ENCODE data around the gene LSM10. TPM values are rescaled to one million over a fixed set of nuclear protein-coding genes. Genes with fewer than 3 reads are reported as not detected.

The LSM10 gene
- total and polyA plus RNA-seq, 9 of the 15 experiments (the other 6 are each of a cell fraction or from before 2014, with no cell fraction given), result 13.2 to 146 (median 68.9) TPM

- no peak for TF ChIP-seq ZNF584 (CRISPR knock-in tag; IDR thresholded peaks at IDR 0.05; ENCODE audit: low read depth)
- no peak for TF ChIP-seq E4F1 (CRISPR knock-in tag; IDR thresholded peaks at IDR 0.05; ENCODE audit: borderline replicate concordance)
- TF ChIP-seq, protein P1, sequence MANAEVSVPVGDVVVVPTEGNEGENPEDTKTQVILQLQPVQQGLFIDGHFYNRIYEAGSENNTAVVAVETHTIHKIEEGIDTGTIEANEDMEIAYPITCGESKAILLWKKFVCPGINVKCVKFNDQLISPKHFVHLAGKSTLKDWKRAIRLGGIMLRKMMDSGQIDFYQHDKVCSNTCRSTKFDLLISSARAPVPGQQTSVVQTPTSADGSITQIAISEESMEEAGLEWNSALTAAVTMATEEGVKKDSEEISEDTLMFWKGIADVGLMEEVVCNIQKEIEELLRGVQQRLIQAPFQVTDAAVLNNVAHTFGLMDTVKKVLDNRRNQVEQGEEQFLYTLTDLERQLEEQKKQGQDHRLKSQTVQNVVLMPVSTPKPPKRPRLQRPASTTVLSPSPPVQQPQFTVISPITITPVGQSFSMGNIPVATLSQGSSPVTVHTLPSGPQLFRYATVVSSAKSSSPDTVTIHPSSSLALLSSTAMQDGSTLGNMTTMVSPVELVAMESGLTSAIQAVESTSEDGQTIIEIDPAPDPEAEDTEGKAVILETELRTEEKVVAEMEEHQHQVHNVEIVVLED (CRISPR knock-in tag; IDR thresholded peaks at IDR 0.05), result no peak
- TF ChIP-seq, protein P2, sequence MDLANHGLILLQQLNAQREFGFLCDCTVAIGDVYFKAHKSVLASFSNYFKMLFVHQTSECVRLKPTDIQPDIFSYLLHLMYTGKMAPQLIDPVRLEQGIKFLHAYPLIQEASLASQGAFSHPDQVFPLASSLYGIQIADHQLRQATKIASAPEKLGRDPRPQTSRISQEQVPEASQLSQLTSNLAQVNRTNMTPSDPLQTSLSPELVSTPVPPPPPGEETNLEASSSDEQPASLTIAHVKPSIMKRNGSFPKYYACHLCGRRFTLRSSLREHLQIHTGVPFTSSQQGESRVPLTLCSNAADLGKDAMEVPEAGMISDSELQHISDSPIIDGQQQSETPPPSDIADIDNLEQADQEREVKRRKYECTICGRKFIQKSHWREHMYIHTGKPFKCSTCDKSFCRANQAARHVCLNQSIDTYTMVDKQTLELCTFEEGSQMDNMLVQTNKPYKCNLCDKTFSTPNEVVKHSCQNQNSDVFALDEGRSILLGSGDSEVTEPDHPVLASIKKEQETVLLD (IDR thresholded peaks at IDR 0.05), result no peak
- peak; percentile 90 for TF ChIP-seq SPI1 (IDR thresholded peaks at IDR 0.05; ENCODE audit: borderline replicate concordance, low read depth, low read length)
- TF ChIP-seq, protein P3, sequence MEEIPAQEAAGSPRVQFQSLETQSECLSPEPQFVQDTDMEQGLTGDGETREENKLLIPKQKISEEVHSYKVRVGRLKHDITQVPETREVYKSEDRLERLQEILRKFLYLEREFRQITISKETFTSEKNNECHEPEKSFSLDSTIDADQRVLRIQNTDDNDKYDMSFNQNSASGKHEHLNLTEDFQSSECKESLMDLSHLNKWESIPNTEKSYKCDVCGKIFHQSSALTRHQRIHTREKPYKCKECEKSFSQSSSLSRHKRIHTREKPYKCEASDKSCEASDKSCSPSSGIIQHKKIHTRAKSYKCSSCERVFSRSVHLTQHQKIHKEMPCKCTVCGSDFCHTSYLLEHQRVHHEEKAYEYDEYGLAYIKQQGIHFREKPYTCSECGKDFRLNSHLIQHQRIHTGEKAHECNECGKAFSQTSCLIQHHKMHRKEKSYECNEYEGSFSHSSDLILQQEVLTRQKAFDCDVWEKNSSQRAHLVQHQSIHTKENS (CRISPR knock-in tag; IDR thresholded peaks at IDR 0.05), result no peak
- TF ChIP-seq HNRNPUL1 (IDR thresholded peaks at IDR 0.05; ENCODE audit: low read length), result no peak
- TF ChIP-seq, protein P4, sequence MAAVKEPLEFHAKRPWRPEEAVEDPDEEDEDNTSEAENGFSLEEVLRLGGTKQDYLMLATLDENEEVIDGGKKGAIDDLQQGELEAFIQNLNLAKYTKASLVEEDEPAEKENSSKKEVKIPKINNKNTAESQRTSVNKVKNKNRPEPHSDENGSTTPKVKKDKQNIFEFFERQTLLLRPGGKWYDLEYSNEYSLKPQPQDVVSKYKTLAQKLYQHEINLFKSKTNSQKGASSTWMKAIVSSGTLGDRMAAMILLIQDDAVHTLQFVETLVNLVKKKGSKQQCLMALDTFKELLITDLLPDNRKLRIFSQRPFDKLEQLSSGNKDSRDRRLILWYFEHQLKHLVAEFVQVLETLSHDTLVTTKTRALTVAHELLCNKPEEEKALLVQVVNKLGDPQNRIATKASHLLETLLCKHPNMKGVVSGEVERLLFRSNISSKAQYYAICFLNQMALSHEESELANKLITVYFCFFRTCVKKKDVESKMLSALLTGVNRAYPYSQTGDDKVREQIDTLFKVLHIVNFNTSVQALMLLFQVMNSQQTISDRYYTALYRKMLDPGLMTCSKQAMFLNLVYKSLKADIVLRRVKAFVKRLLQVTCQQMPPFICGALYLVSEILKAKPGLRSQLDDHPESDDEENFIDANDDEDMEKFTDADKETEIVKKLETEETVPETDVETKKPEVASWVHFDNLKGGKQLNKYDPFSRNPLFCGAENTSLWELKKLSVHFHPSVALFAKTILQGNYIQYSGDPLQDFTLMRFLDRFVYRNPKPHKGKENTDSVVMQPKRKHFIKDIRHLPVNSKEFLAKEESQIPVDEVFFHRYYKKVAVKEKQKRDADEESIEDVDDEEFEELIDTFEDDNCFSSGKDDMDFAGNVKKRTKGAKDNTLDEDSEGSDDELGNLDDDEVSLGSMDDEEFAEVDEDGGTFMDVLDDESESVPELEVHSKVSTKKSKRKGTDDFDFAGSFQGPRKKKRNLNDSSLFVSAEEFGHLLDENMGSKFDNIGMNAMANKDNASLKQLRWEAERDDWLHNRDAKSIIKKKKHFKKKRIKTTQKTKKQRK (IDR thresholded peaks at IDR 0.05; ENCODE audit: borderline replicate concordance, low read depth, low read length), result no peak
- no peak for TF ChIP-seq SIN3B (IDR thresholded peaks at IDR 0.05; ENCODE audit: low read depth)
- TF ChIP-seq RNF219 (CRISPR knock-in tag; IDR thresholded peaks at IDR 0.05), result no peak
- TF ChIP-seq ZBTB1 (CRISPR knock-in tag; IDR thresholded peaks at IDR 0.05; ENCODE audit: borderline replicate concordance, low read depth), result no peak
- TF ChIP-seq ZFPM2 (CRISPR knock-in tag; IDR thresholded peaks at IDR 0.05), result no peak
- TF ChIP-seq ARNT (IDR thresholded peaks at IDR 0.05), result no peak
These were observed 3.3 kb upstream of the LSM10 start (continued) for GRCh38 chr1:36400825-36401601.

All from K562 (cell line).